Stomach (tissue), 4 donors: ENCODE results near the gene TRIM59.

Source experiments
- CTCF ChIP-seq, 7 experiments: fragments of 450-650 bp in 4 of 7; fragments of 200-600 bp in 3 of 7; sonication (generic) in 3 of 7; IDR thresholded peaks; one replicate each; pipeline ENCODE4 v1.5.1; 2016 to 2019; ENCODE audit warnings: antibody characterized with exemption in 7 of 7, control low read depth in 2 of 7, mild to moderate bottlenecking in 1 of 7
- POLR2A ChIP-seq, 4 donors: fragments of 450-650 bp; IDR thresholded peaks; one replicate each; pipeline ENCODE4 v1.6.1; 2016; ENCODE audit warnings: antibody characterized with exemption in 4 of 4, control low read depth in 2 of 4, mild to moderate bottlenecking in 1 of 4, moderate library complexity in 1 of 4
- POLR2AphosphoS5 ChIP-seq, 3 donors: sonication (generic); formaldehyde crosslinking; IDR thresholded peaks; one replicate each; pipeline ENCODE4 v1.6.1; 2016; ENCODE audit warnings: antibody characterized with exemption in 3 of 3

GRCh38 chr3:160444411-160444810 is 5.2 kb downstream of the TRIM59 start:
- TF ChIP-seq POLR2A (IDR thresholded peaks at IDR 0.05) (no peak), POLR2AphosphoS5 (IDR thresholded peaks at IDR 0.05) (no peak), CTCF (IDR thresholded peaks at IDR 0.05) (no peak)
